OCI-LY7 (cell line): Measurements from ENCODE around the gene DUSP12.

Source experiments
- EZH2phosphoT487 ChIP-seq: fragments of 200-600 bp; sonication (generic); IDR thresholded peaks from 2 replicates; pipeline ENCODE4 v1.6.1; 2018; ENCODE audit warnings: low read depth, borderline replicate concordance, mild to moderate bottlenecking, mixed run types, antibody characterized with exemption, low read length, moderate library complexity, mixed read lengths
- TF ChIP-seq, protein P1 (sequence below): fragments of 200-600 bp; sonication (generic); conservative IDR thresholded peaks from 2 replicates; pipeline ENCODE4 v1.5.1; 2014; ENCODE audit warnings: mild to moderate bottlenecking, antibody characterized with exemption, low read length, moderate library complexity, mixed read lengths

DNA sequence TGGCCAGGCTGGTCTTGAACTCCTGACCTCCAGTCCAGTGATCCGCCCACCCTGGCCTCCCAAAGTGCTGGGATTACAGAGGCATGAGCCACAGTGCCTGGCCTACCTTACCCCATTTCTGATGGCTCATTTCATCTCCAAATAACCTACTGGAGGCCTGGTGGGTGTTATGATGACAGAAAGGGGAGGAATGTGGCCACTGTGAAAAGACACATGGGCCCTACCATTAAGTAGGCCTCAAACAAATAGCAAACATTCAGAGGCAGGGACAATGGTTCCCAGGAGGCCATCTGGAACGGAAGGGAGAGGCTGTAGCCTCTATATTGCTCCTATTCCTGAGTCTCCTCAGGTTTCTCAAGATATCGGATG is 43.5 kb upstream of the DUSP12 start:
- TF ChIP-seq, protein P1, sequence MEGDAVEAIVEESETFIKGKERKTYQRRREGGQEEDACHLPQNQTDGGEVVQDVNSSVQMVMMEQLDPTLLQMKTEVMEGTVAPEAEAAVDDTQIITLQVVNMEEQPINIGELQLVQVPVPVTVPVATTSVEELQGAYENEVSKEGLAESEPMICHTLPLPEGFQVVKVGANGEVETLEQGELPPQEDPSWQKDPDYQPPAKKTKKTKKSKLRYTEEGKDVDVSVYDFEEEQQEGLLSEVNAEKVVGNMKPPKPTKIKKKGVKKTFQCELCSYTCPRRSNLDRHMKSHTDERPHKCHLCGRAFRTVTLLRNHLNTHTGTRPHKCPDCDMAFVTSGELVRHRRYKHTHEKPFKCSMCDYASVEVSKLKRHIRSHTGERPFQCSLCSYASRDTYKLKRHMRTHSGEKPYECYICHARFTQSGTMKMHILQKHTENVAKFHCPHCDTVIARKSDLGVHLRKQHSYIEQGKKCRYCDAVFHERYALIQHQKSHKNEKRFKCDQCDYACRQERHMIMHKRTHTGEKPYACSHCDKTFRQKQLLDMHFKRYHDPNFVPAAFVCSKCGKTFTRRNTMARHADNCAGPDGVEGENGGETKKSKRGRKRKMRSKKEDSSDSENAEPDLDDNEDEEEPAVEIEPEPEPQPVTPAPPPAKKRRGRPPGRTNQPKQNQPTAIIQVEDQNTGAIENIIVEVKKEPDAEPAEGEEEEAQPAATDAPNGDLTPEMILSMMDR: no peak
- TF ChIP-seq EZH2phosphoT487: no peak
